Stomach smooth muscle (tissue), 2 donors: ENCODE measurements around the gene SLC7A4.

Experiments used
- H3K27ac ChIP-seq: one replicate; pipeline ENCODE4 v1.7.0; 2013; ENCODE audit warnings: mild to moderate bottlenecking, low read length, inconsistent platforms
- H3K27me3 ChIP-seq, 2 donors: one replicate each; pipeline ENCODE4 v1.7.0; 2013; ENCODE audit warnings: low read length in 2 of 2; ENCODE audit not compliant: insufficient read depth in 2 of 2, control insufficient read depth in 1 of 2
- H3K36me3 ChIP-seq, 2 donors: one replicate each; pipeline ENCODE4 v1.7.0; 2013; ENCODE audit warnings: low read length in 2 of 2; ENCODE audit not compliant: control insufficient read depth in 2 of 2, insufficient read depth in 2 of 2
- H3K4me1 ChIP-seq: one replicate; pipeline ENCODE4 v1.7.0; 2013; ENCODE audit warnings: low read length; ENCODE audit not compliant: control insufficient read depth, insufficient read depth
- H3K4me3 ChIP-seq, 2 donors: one replicate each; pipeline ENCODE4 v1.7.0; 2013; ENCODE audit warnings: low read length in 2 of 2
- H3K9ac ChIP-seq, 2 donors: one replicate each; pipeline ENCODE4 v1.7.0; 2013; ENCODE audit warnings: low read length in 2 of 2, mild to moderate bottlenecking in 1 of 2
- H3K9me3 ChIP-seq, 2 donors: one replicate each; pipeline ENCODE4 v1.7.0; 2013; ENCODE audit warnings: low read length in 2 of 2; ENCODE audit not compliant: control insufficient read depth in 2 of 2
- donor health status: healthy.
- donor health status: Pancreatic carcinoma.

The SLC7A4 gene

GRCh38 chr22:21034989-21035388 is 2.6 kb upstream of the SLC7A4 start:
- peaks cover 6% of the 10 kb centered on the region for H3K4me1 ChIP-seq
- H3K4me3 ChIP-seq = no peak overlapping the region
- no peaks in the 10 kb centered on the region for H3K9me3 ChIP-seq
- peaks cover 19 to 28% of the 10 kb centered on the region in 2 donors for H3K27me3 ChIP-seq
- no peak overlapping the region for H3K9ac ChIP-seq
- H3K27ac ChIP-seq = no peak overlapping the region
- no peaks in the 10 kb centered on the region for H3K36me3 ChIP-seq

GRCh38 chr22:21033895-21034294 is 1.5 kb upstream of the SLC7A4 start:
- H3K9ac ChIP-seq = no peak overlapping the region
- H3K36me3 ChIP-seq = no peaks in the 10 kb centered on the region
- no peak overlapping the region for H3K4me3 ChIP-seq
- H3K9me3 ChIP-seq = no peaks in the 10 kb centered on the region
- no peak overlapping the region for H3K27ac ChIP-seq
- H3K4me1 ChIP-seq = peaks cover 6% of the 10 kb centered on the region
- peaks cover 24 to 36% of the 10 kb centered on the region in 2 donors for H3K27me3 ChIP-seq

GRCh38 chr22:21032868-21033688 is 717 bp upstream of the SLC7A4 start:
- no peaks in the 10 kb centered on the region for H3K36me3 ChIP-seq
- no peak overlapping the region for H3K9ac ChIP-seq
- peaks cover 26 to 39% of the 10 kb centered on the region in 2 donors for H3K27me3 ChIP-seq
- peaks cover 6% of the 10 kb centered on the region for H3K4me1 ChIP-seq
- no peaks in the 10 kb centered on the region for H3K9me3 ChIP-seq
- H3K4me3 ChIP-seq = no peak overlapping the region
- no peak overlapping the region for H3K27ac ChIP-seq

GRCh38 chr22:21031545-21032036 is 770 bp downstream of the SLC7A4 start:
- Histone ChIP-seq H3K36me3 (no peaks in the 10 kb centered on the region), H3K9me3 (no peaks in the 10 kb centered on the region), H3K9ac (no peak overlapping the region), H3K27ac (no peak overlapping the region), H3K4me1 (peaks cover 8% of the 10 kb centered on the region), H3K4me3 (no peak overlapping the region), H3K27me3 (peaks cover 26 to 39% of the 10 kb centered on the region in 2 donors)

- no peak overlapping the region for H3K4me3 ChIP-seq
- H3K9me3 ChIP-seq = no peaks in the 10 kb centered on the region
- no peaks in the 10 kb centered on the region for H3K36me3 ChIP-seq
- H3K27ac ChIP-seq = no peak overlapping the region
- H3K9ac ChIP-seq = no peak overlapping the region
- peaks cover 26 to 39% of the 10 kb centered on the region in 2 donors for H3K27me3 ChIP-seq
- peaks cover 8% of the 10 kb centered on the region for H3K4me1 ChIP-seq
Measured at GRCh38 chr22:21030621-21031544, 1.5 kb downstream of the SLC7A4 start.

- Histone ChIP-seq H3K27ac (no peak overlapping the region), H3K4me1 (peaks cover 8% of the 10 kb centered on the region), H3K9ac (no peak overlapping the region), H3K36me3 (no peaks in the 10 kb centered on the region), H3K9me3 (no peaks in the 10 kb centered on the region), H3K27me3 (peaks cover 26 to 39% of the 10 kb centered on the region in 2 donors), H3K4me3 (no peak overlapping the region)
Measured at GRCh38 chr22:21030032-21030431, 2.3 kb downstream of the SLC7A4 start.

GRCh38 chr22:21029486-21030025 is 2.8 kb downstream of the SLC7A4 start:
- Histone ChIP-seq H3K36me3 (no peaks in the 10 kb centered on the region), H3K27ac (no peak overlapping the region), H3K9me3 (no peaks in the 10 kb centered on the region), H3K4me1 (peaks cover 8% of the 10 kb centered on the region), H3K4me3 (no peak overlapping the region), H3K9ac (no peak overlapping the region), H3K27me3 (peaks cover 26 to 39% of the 10 kb centered on the region in 2 donors)

GRCh38 chr22:21028277-21029251 is 3.8 kb downstream of the SLC7A4 start:
- Histone ChIP-seq H3K27me3 (peaks cover 26 to 39% of the 10 kb centered on the region in 2 donors), H3K4me1 (peaks cover 8% of the 10 kb centered on the region)

GRCh38 chr22:21026783-21027692 is 5.3 kb downstream of the SLC7A4 start:
- Histone ChIP-seq H3K9me3 (no peaks in the 10 kb centered on the region), H3K9ac (no peak overlapping the region), H3K27me3 (peaks cover 21 to 30% of the 10 kb centered on the region in 2 donors), H3K4me1 (peaks cover 5% of the 10 kb centered on the region), H3K27ac (no peak overlapping the region), H3K4me3 (no peak overlapping the region), H3K36me3 (no peaks in the 10 kb centered on the region)

More at GRCh38 chr22:21028277-21029251, 3.8 kb downstream of the SLC7A4 start:
- Histone ChIP-seq H3K27ac (no peak overlapping the region), H3K9ac (no peak overlapping the region), H3K4me3 (no peak overlapping the region), H3K9me3 (no peaks in the 10 kb centered on the region), H3K36me3 (no peaks in the 10 kb centered on the region)
